SH-SY5Y (cell line): ENCODE measurements around the gene CHD1L.

ENCODE experiments used
- GATA2 ChIP-seq: IDR thresholded peaks from 2 replicates; pipeline ENCODE4 v1.6.1; 2011; ENCODE audit warnings: mild to moderate bottlenecking, low read depth, low read length
- GATA3 ChIP-seq: IDR thresholded peaks from 2 replicates; pipeline ENCODE4 v1.6.1; 2011; ENCODE audit warnings: low read depth, mild to moderate bottlenecking, low read length, moderate library complexity

DNA sequence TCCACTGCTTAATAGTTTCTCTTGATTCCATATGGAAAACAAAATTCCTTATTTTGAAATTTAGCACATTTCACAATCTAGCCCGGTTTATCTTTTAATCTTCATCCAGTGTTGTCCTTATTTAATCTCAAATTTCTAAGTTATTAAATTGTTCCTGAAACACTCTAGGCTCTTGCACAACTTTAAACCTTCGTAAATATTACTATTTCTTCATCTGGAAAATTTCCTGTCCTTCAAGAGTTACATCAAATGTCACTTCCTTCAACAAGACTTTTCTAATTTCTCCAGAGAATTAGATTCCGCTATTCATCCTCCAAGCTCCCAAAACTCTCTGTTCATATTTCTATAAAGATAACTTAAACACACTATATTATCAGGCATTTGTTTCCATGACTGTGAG is 23.9 kb upstream of the CHD1L start:
- TF ChIP-seq GATA2 = no peak
- TF ChIP-seq GATA3 = no peak
